Neutrophil (primary cell): Measurements from ENCODE around the gene HPS3.

Experiments used
- H3K27ac ChIP-seq: fragments of 200-600 bp; sonication (generic); 2 replicates; pipeline ENCODE4 v1.5.1; 2016; ENCODE audit warnings: mild to moderate bottlenecking, moderate library complexity
- H3K27me3 ChIP-seq: fragments of 200-600 bp; sonication (generic); 2 replicates; pipeline ENCODE4 v1.6.0; 2016; ENCODE audit warnings: mild to moderate bottlenecking
- H3K36me3 ChIP-seq: fragments of 200-600 bp; sonication (generic); 2 replicates; pipeline ENCODE4 v1.5.1; 2017
- H3K4me1 ChIP-seq, 2 experiments: fragments of 200-600 bp in 1 of 2; sonication (generic) in 1 of 2; 1 replicate in 1 of 2; 2 replicates in 1 of 2; pipeline versions ENCODE4 v1.5.1 to v1.6.1; 2013 to 2016; ENCODE audit warnings: low read depth in 1 of 2, low read length in 1 of 2, mild to moderate bottlenecking in 1 of 2, moderate library complexity in 1 of 2; ENCODE audit not compliant: control insufficient read depth in 1 of 2, insufficient read depth in 1 of 2
- H3K4me3 ChIP-seq, 2 experiments: fragments of 200-600 bp in 1 of 2; sonication (generic) in 1 of 2; 1 replicate in 1 of 2; 2 replicates in 1 of 2; pipeline ENCODE4 v1.5.1; 2013 to 2016; ENCODE audit warnings: low read depth in 1 of 2, low read length in 1 of 2, mild to moderate bottlenecking in 1 of 2, moderate library complexity in 1 of 2
- H3K9me3 ChIP-seq: fragments of 200-600 bp; sonication (generic); 2 replicates; pipeline ENCODE4 v1.5.1; 2016
- CTCF ChIP-seq: fragments of 200-600 bp; sonication (generic); IDR thresholded peaks from 2 replicates; pipeline ENCODE4 v1.5.1; 2016; ENCODE audit warnings: antibody characterized with exemption

Gene HPS3

GRCh38 chr3:149177122-149177521 lies 47.7 kb downstream of the HPS3 start:
- H3K4me1 ChIP-seq = no peaks in the 10 kb centered on the region
- H3K9me3 ChIP-seq = no peaks in the 10 kb centered on the region
- H3K27me3 ChIP-seq = no peaks in the 10 kb centered on the region
- no peak overlapping the region for H3K4me3 ChIP-seq
- TF ChIP-seq CTCF = no peak
- peaks cover 76% of the 10 kb centered on the region for H3K36me3 ChIP-seq
- no peak overlapping the region for H3K27ac ChIP-seq

GRCh38 chr3:149179220-149179619 lies 49.8 kb downstream of the HPS3 start:
- no peak for TF ChIP-seq CTCF
- no peak overlapping the region for H3K4me3 ChIP-seq
- H3K4me1 ChIP-seq = no peaks in the 10 kb centered on the region
- H3K27me3 ChIP-seq = no peaks in the 10 kb centered on the region
- H3K9me3 ChIP-seq = no peaks in the 10 kb centered on the region
- H3K27ac ChIP-seq = no peak overlapping the region
- peaks cover 55% of the 10 kb centered on the region for H3K36me3 ChIP-seq

GRCh38 chr3:149180057-149180573 lies 50.7 kb downstream of the HPS3 start:
- peaks cover 53% of the 10 kb centered on the region for H3K36me3 ChIP-seq
- H3K27me3 ChIP-seq = no peaks in the 10 kb centered on the region
- no peaks in the 10 kb centered on the region for H3K4me1 ChIP-seq
- H3K4me3 ChIP-seq = no peak overlapping the region
- H3K27ac ChIP-seq = no peak overlapping the region
- H3K9me3 ChIP-seq = no peaks in the 10 kb centered on the region
- no peak for TF ChIP-seq CTCF

GRCh38 chr3:149181182-149181581 lies 51.7 kb downstream of the HPS3 start:
- no peaks in the 10 kb centered on the region for H3K9me3 ChIP-seq
- no peaks in the 10 kb centered on the region for H3K4me1 ChIP-seq
- no peak overlapping the region for H3K4me3 ChIP-seq
- no peak for TF ChIP-seq CTCF
- H3K36me3 ChIP-seq = peaks cover 45% of the 10 kb centered on the region
- H3K27me3 ChIP-seq = no peaks in the 10 kb centered on the region
- no peak overlapping the region for H3K27ac ChIP-seq

- H3K27me3 ChIP-seq = no peaks in the 10 kb centered on the region
- no peak overlapping the region for H3K4me3 ChIP-seq
- no peak overlapping the region for H3K27ac ChIP-seq
- H3K36me3 ChIP-seq = no peaks in the 10 kb centered on the region
- no peaks in the 10 kb centered on the region for H3K9me3 ChIP-seq
- no peak for TF ChIP-seq CTCF
- no peaks in the 10 kb centered on the region for H3K4me1 ChIP-seq
These were observed 56.8 kb downstream of the HPS3 start for GRCh38 chr3:149186219-149186618.

- Histone ChIP-seq H3K36me3 (no peaks in the 10 kb centered on the region), H3K4me3 (no peak overlapping the region), H3K27ac (no peak overlapping the region), H3K4me1 (no peaks in the 10 kb centered on the region), H3K27me3 (no peaks in the 10 kb centered on the region), H3K9me3 (no peaks in the 10 kb centered on the region)
- no peak for TF ChIP-seq CTCF
These were observed 57.3 kb downstream of the HPS3 start for GRCh38 chr3:149186721-149187120.
